CD14-positive monocyte (primary cell): ENCODE data around the gene SULF2. TPM values are rescaled to one million over a fixed set of nuclear protein-coding genes. Genes with fewer than 3 reads are reported as not detected.

ENCODE experiments used
- DNase-seq, 3 donors: peaks; one replicate each; pipeline ENCODE4 v3.0.0-alpha.2; 2011 to 2022
- H2AFZ ChIP-seq: 2 replicates; pipeline ENCODE4 v1.6.0; 2012; ENCODE audit warnings: mild to moderate bottlenecking, low read depth, low read length, inconsistent platforms; ENCODE audit not compliant: insufficient read depth, poor library complexity, severe bottlenecking
- H3K27ac ChIP-seq, 2 donors: 1 replicate in 1 of 2; 2 replicates in 1 of 2; pipeline ENCODE4 v1.5.1; 2012 to 2013; ENCODE audit warnings: low read length in 2 of 2, control low read depth in 1 of 2, inconsistent platforms in 1 of 2, low read depth in 1 of 2, mild to moderate bottlenecking in 1 of 2
- H3K27me3 ChIP-seq, 2 donors: one replicate each; pipeline versions ENCODE4 v1.6.0 to v1.6.1; 2011 to 2013; ENCODE audit warnings: low read length in 2 of 2; ENCODE audit not compliant: control insufficient read depth in 2 of 2, insufficient read depth in 2 of 2
- H3K36me3 ChIP-seq, 2 donors: replicated peaks in 1 of 2; 1 replicate in 1 of 2; 2 replicates in 1 of 2; pipeline versions ENCODE4 v1.5.1 to v1.6.1; 2012 to 2013; ENCODE audit warnings: low read length in 2 of 2, control low read depth in 1 of 2, inconsistent platforms in 1 of 2, mild to moderate bottlenecking in 1 of 2; ENCODE audit not compliant: insufficient read depth in 2 of 2, control insufficient read depth in 1 of 2
- H3K4me1 ChIP-seq, 2 donors: 1 replicate in 1 of 2; 2 replicates in 1 of 2; pipeline versions ENCODE4 v1.5.1 to v1.6.1; 2012 to 2013; ENCODE audit warnings: low read length in 2 of 2, control low read depth in 1 of 2, inconsistent platforms in 1 of 2, mild to moderate bottlenecking in 1 of 2, moderate library complexity in 1 of 2; ENCODE audit not compliant: insufficient read depth in 2 of 2, control insufficient read depth in 1 of 2
- H3K4me2 ChIP-seq: replicated peaks from 2 replicates; pipeline ENCODE3; 2012; ENCODE audit warnings: low read length, moderate library complexity, mild to moderate bottlenecking; ENCODE audit not compliant: poor library complexity, severe bottlenecking; ENCODE audit errors: extremely low read depth
- H3K4me3 ChIP-seq, 3 experiments: fragments of 200-600 bp in 1 of 3; sonication (generic) in 1 of 3; replicated peaks in 1 of 3; 1 replicate in 2 of 3; 2 replicates in 1 of 3; pipeline ENCODE4 v1.5.1; 2011 to 2013; ENCODE audit warnings: low read length in 3 of 3, mild to moderate bottlenecking in 3 of 3, control low read depth in 2 of 3, low read depth in 2 of 3, inconsistent platforms in 1 of 3, moderate library complexity in 1 of 3
- H3K79me2 ChIP-seq: 2 replicates; pipeline ENCODE4 v1.6.0; 2012; ENCODE audit warnings: mild to moderate bottlenecking, control low read depth, inconsistent platforms, low read length, moderate library complexity; ENCODE audit not compliant: insufficient read depth
- H3K9ac ChIP-seq: 2 replicates; pipeline ENCODE4 v1.6.0; 2017; ENCODE audit warnings: low read length, mild to moderate bottlenecking; ENCODE audit not compliant: insufficient read depth, poor library complexity, severe bottlenecking
- H3K9me3 ChIP-seq, 2 donors: replicated peaks in 1 of 2; 1 replicate in 1 of 2; 2 replicates in 1 of 2; pipeline versions ENCODE4 v1.5.1 to v1.6.1; 2012 to 2013; ENCODE audit warnings: low read length in 2 of 2, control low read depth in 1 of 2; ENCODE audit not compliant: control insufficient read depth in 1 of 2, insufficient read depth in 1 of 2
- H4K20me1 ChIP-seq: 2 replicates; pipeline ENCODE4 v1.6.0; 2012; ENCODE audit warnings: mild to moderate bottlenecking, low read length, control low read depth, moderate library complexity; ENCODE audit not compliant: insufficient read depth
- H3K27ac Mint-ChIP-seq, 7 donors: one replicate each; pipeline ENCODE4 v1.8.0; 2020; ENCODE audit warnings: mild to moderate bottlenecking in 7 of 7, mixed read lengths in 7 of 7, moderate library complexity in 6 of 7, inconsistent platforms in 2 of 7
- H3K27me3 Mint-ChIP-seq, 3 donors: one replicate each; pipeline ENCODE4 v1.8.0; 2021 to 2022; ENCODE audit warnings: low read depth in 3 of 3, mild to moderate bottlenecking in 3 of 3, mixed read lengths in 3 of 3, moderate library complexity in 3 of 3, inconsistent platforms in 1 of 3
- H3K36me3 Mint-ChIP-seq, 2 donors: one replicate each; pipeline ENCODE4 v1.8.0; 2020; ENCODE audit warnings: mixed read lengths in 2 of 2, inconsistent platforms in 1 of 2, mild to moderate bottlenecking in 1 of 2
- H3K4me1 Mint-ChIP-seq: one replicate; pipeline ENCODE4 v1.8.0; 2020; ENCODE audit warnings: mild to moderate bottlenecking, mixed read lengths
- H3K4me3 Mint-ChIP-seq, 2 donors: one replicate each; pipeline ENCODE4 v1.8.0; 2020; ENCODE audit warnings: mild to moderate bottlenecking in 2 of 2, mixed read lengths in 2 of 2, moderate library complexity in 1 of 2
- H3K9me3 Mint-ChIP-seq, 7 donors: one replicate each; pipeline ENCODE4 v1.8.0; 2020 to 2022; ENCODE audit warnings: mixed read lengths in 7 of 7, mild to moderate bottlenecking in 6 of 7, moderate library complexity in 6 of 7, inconsistent platforms in 2 of 7
- CTCF ChIP-seq: fragments of 200-600 bp; IDR thresholded peaks from one replicate; pipeline ENCODE4 v1.8.0; 2022; ENCODE audit warnings: antibody characterized with exemption, mild to moderate bottlenecking
- WGBS: methylation state at CpG from one replicate; pipeline ENCODE4 v1.1.5; 2013; ENCODE audit warnings: missing lambda C conversion rate; ENCODE audit not compliant: insufficient coverage; 5-methylcytosine and 5-hydroxymethylcytosine counted together
- intact Hi-C, 2 donors: fragments of 100-400 bp; cut with micrococcal nuclease; formaldehyde crosslinking; loops; one replicate each; pipeline versions ENCODE4 v1.15.0 to v1.15.1; 2023
- polyA plus RNA-seq, 3 donors: library from polyadenylated mRNA; depleted of rRNA in 1 of 3; unstranded in 2 of 3; stranded (reverse) in 1 of 3; fragments of 300-500 nt in 2 of 3; fragments of >200 nt in 1 of 3; fragmentation: Illumina TruSeq in 2 of 3; gene quantifications; 1 replicate in 2 of 3; 2 replicates in 1 of 3; pipeline ENCODE4 v1.2.3, GENCODE V29; 2012 to 2021

The SULF2 gene
- polyA plus RNA-seq, 3 donors: 60.3 to 156 (median 75.5) TPM

DNA sequence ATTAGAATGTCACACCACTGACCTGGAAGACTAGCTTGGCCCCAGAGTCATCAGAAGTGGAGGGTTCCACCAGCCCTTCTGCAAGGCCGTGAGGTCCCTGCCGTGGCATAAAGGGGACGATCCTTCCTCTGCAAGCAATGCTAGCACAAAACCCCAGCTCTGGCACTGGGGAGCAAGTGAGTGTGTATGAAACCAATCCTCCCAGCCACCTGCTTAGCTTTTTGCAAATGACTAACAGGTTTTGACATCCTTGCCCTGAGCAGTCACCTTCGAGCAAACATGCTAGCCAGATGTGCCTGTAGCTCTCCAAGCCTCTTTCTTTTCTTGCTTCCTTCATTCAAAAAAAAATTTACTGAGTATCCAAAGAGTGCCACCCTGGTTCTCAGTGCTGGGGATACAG is 8.6 kb downstream of the SULF2 start:
- Histone ChIP-seq H4K20me1 (peaks cover 100% of the 10 kb centered on the region), H3K4me3 (peak overlapping the region in 1 of 3 experiments; percentile 47), H3K27me3 (no peaks in the 10 kb centered on the region), H2AFZ (no peak overlapping the region), H3K36me3 (peaks cover 4 to 54% of the 10 kb centered on the region in 2 donors), H3K4me1 (peaks cover 65 to 83% of the 10 kb centered on the region in 2 donors), H3K9ac (no peak overlapping the region), H3K79me2 (peaks cover 97% of the 10 kb centered on the region), H3K4me2 (peak overlapping the region; percentile 42), H3K27ac (peak overlapping the region; percentile 41 to 79), H3K9me3 (peaks cover 0 to 4% of the 10 kb centered on the region in 2 donors)
- WGBS: 100% methylated on average over 1 of the region's 4 CpGs
- no peak for DNase-seq
- H3K27ac Mint-ChIP-seq: peak overlapping the region in 6 of 7 donors; percentile 66 to 89 (median 84)
- intact Hi-C loops: loop anchor here in 1 of 2 donors (10.0 kb wide), 1 partner anchor 422 kb away; the partner anchor contains the start of gene ZMYND8
- peaks cover 95% of the 10 kb centered on the region for H3K4me1 Mint-ChIP-seq
- H3K4me3 Mint-ChIP-seq: peak overlapping the region in 1 of 2 donors; percentile 46
- peaks cover 2 to 5% (median 4%) of the 10 kb centered on the region in 3 donors for H3K27me3 Mint-ChIP-seq
- H3K36me3 Mint-ChIP-seq: peaks cover 73 to 83% of the 10 kb centered on the region in 2 donors
- H3K9me3 Mint-ChIP-seq: peaks cover 0 to 9% (median 3%) of the 10 kb centered on the region in 7 donors
- TF ChIP-seq CTCF: no peak

- TF ChIP-seq CTCF: no peak
- Mint-ChIP-seq H3K4me3 (peak overlapping the region in 1 of 2 donors; percentile 30), H3K27ac (peak overlapping the region; percentile 41 to 89 (median 70)), H3K27me3 (peaks cover 2 to 6% (median 3%) of the 10 kb centered on the region in 3 donors), H3K4me1 (peaks cover 95% of the 10 kb centered on the region), H3K9me3 (peaks cover 0 to 9% (median 3%) of the 10 kb centered on the region in 7 donors), H3K36me3 (peaks cover 67 to 81% of the 10 kb centered on the region in 2 donors)
- peaks cover 0 to 4% of the 10 kb centered on the region in 2 donors for H3K9me3 ChIP-seq
- peak overlapping the region in 1 of 2 donors; percentile 79 for H3K27ac ChIP-seq
- no peak overlapping the region for H3K9ac ChIP-seq
- H3K4me2 ChIP-seq: peak overlapping the region; percentile 42
- peaks cover 65 to 83% of the 10 kb centered on the region in 2 donors for H3K4me1 ChIP-seq
- DNase-seq: peak in 2 of 3 donors; percentile 36 to 39
- H3K36me3 ChIP-seq: peaks cover under 1 to 48% of the 10 kb centered on the region in 2 donors
- no peak overlapping the region for H2AFZ ChIP-seq
- intact Hi-C loops: loop anchor here in 1 of 2 donors (10.0 kb wide), 1 partner anchor 421 kb away; the partner anchor contains the start of gene ZMYND8
- WGBS: 100% methylated on average over 1 of the region's 5 CpGs
- H3K27me3 ChIP-seq: no peaks in the 10 kb centered on the region
- H4K20me1 ChIP-seq: peaks cover 97% of the 10 kb centered on the region
- H3K4me3 ChIP-seq: peak overlapping the region in 1 of 3 experiments; percentile 47
- H3K79me2 ChIP-seq: peaks cover 96% of the 10 kb centered on the region
Measured at GRCh38 chr20:47775841-47776240, 9.4 kb downstream of the SULF2 start.
